G401 (cell line): ENCODE data around the gene CLN5. TPM values are rescaled to one million over a fixed set of nuclear protein-coding genes. Genes with fewer than 3 reads are reported as not detected.

Experiments used
- DNase-seq: peaks from one replicate; pipeline ENCODE4 v3.0.0-alpha.2; 2015; ENCODE audit warnings: low spot score
- in situ Hi-C: cut with HindIII; loops from 2 replicates; pipeline ENCODE4 v1.10.0; 2016; ENCODE audit warnings: low sequenced_read_pairs, mixed read lengths
- total RNA-seq: library from RNA; depleted of rRNA; stranded (reverse); fragments of >200 nt; shearing (Covaris generic); gene quantifications from 2 replicates; pipeline ENCODE4 v1.2.3, GENCODE V29; 2014; rRNA removed

CLN5 gene
- total RNA-seq, 1 experiment from 2014 or later: 19.5 TPM

GRCh38 chr13:77042566-77043177 lies 50.8 kb downstream of the CLN5 start:
- no peak for DNase-seq
- in situ Hi-C loops: no loop called here

GRCh38 chr13:77047649-77048343 lies 55.9 kb downstream of the CLN5 start:
- no peak for DNase-seq
- in situ Hi-C loops: no loop called here

DNA sequence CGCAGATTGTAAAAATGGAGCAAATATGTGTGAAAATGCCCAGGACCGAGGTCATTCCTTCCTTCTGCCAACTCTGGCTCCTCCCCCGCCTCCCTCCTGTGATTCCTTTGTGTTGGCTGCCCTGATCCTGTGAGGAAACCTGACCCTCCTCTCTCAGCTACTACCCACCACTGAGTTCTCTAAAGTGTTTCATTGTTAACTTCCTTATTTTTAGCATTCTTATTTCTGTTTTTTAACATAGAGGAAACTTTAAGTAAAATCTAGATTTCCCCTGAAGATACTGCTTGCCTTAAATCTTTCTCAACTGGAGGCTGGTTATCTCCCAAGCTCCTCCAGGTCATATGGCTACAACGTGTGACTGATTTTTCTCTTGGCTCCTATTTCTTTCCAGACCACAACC lies 56.8 kb downstream of the CLN5 start:
- DNase-seq: no peak
- in situ Hi-C loops: no loop called here

DNA sequence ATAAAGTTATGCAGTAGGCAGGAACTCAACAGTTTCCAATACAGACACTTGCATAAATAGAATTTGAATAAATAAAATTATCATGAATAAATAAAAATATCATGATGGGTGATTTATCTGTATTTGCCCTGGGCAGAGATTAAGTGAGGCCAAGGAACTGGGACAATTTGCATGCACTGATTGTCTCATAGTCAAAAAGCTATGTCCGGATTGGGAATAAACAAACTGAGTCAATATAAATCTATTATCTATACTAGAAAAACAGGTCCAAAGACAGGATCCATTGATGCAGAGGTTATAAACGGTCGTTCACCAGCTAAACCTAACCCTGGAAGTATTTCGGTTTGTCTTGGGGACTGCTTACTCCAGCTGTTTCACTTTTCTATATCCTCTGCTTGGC lies 61.3 kb downstream of the CLN5 start:
- in situ Hi-C loops: no loop called here
- no peak for DNase-seq

Other genes starting within 250 kb of the CLN5 start
- 0.07 TPM in 1 of 2 replicates, not detected in the other for gene KCTD12, start 105.7 kb upstream of the CLN5 start, total RNA-seq
- not detected in 2 replicates for gene ACOD1, start 43.6 kb upstream of the CLN5 start, total RNA-seq
- gene FBXL3, start 35.1 kb downstream of the CLN5 start, total RNA-seq: 18.5 and 21.8 TPM in 2 replicates